Ishikawa (cell line): ENCODE measurements around the gene ZNF431.

Experiments
- CEBPB ChIP-seq: IDR thresholded peaks from 2 replicates; pipeline ENCODE4 v1.6.1; 2012
- CREB1 ChIP-seq: IDR thresholded peaks from 2 replicates; pipeline ENCODE4 v1.6.1; 2012; ENCODE audit warnings: low read depth
- EGR1 ChIP-seq: IDR thresholded peaks from 2 replicates; pipeline ENCODE4 v1.6.1; 2012
- EP300 ChIP-seq: IDR thresholded peaks from 2 replicates; pipeline ENCODE4 v1.6.1; 2012; ENCODE audit warnings: borderline replicate concordance
- FOXM1 ChIP-seq: IDR thresholded peaks from 2 replicates; pipeline ENCODE4 v1.6.1; 2012; ENCODE audit warnings: low read depth, borderline replicate concordance
- MAX ChIP-seq: IDR thresholded peaks from 2 replicates; pipeline ENCODE4 v1.6.1; 2012
- NFIC ChIP-seq: IDR thresholded peaks from 2 replicates; pipeline ENCODE4 v1.6.1; 2012
- RAD21 ChIP-seq: IDR thresholded peaks from 2 replicates; pipeline ENCODE4 v1.6.1; 2012; ENCODE audit warnings: low read depth
- REST ChIP-seq: IDR thresholded peaks from 2 replicates; pipeline ENCODE4 v1.6.1; 2012; ENCODE audit warnings: low read depth, mild to moderate bottlenecking
- TAF1 ChIP-seq: IDR thresholded peaks from 2 replicates; pipeline ENCODE4 v1.6.1; 2012; ENCODE audit warnings: low read depth, mild to moderate bottlenecking
- TCF12 ChIP-seq: IDR thresholded peaks from 2 replicates; pipeline ENCODE4 v1.6.1; 2012; ENCODE audit warnings: low read depth
- TEAD4 ChIP-seq: IDR thresholded peaks from 2 replicates; pipeline ENCODE4 v1.6.1; 2012
- USF1 ChIP-seq: IDR thresholded peaks from 2 replicates; pipeline ENCODE4 v1.6.1; 2012
- YY1 ChIP-seq: IDR thresholded peaks from 2 replicates; pipeline ENCODE4 v1.6.1; 2012; ENCODE audit warnings: low read depth
- ZBTB7A ChIP-seq: IDR thresholded peaks from 2 replicates; pipeline ENCODE4 v1.6.1; 2012; ENCODE audit warnings: low read depth

Gene ZNF431

GRCh38 chr19:21151460-21151859 lies 9.6 kb downstream of the ZNF431 start:
- no peak for TF ChIP-seq TCF12
- no peak for TF ChIP-seq MAX
- TF ChIP-seq RAD21 = no peak
- no peak for TF ChIP-seq ZBTB7A
- no peak for TF ChIP-seq NFIC
- no peak for TF ChIP-seq TEAD4
- no peak for TF ChIP-seq FOXM1
- TF ChIP-seq EGR1 = no peak
- no peak for TF ChIP-seq YY1
- no peak for TF ChIP-seq USF1
- TF ChIP-seq EP300 = no peak
- no peak for TF ChIP-seq CEBPB
- no peak for TF ChIP-seq REST

- TF ChIP-seq EGR1 (no peak), TCF12 (no peak), ZBTB7A (no peak), RAD21 (no peak), NFIC (no peak), USF1 (no peak), TAF1 (no peak)
Measured at GRCh38 chr19:21158523-21159135, 16.8 kb downstream of the ZNF431 start.

- no peak for TF ChIP-seq TAF1
- no peak for TF ChIP-seq FOXM1
- TF ChIP-seq CEBPB = no peak
- TF ChIP-seq RAD21 = no peak
- TF ChIP-seq NFIC = no peak
- no peak for TF ChIP-seq MAX
Measured at GRCh38 chr19:21164541-21164940, 22.7 kb downstream of the ZNF431 start.

- TF ChIP-seq REST (no peak), TAF1 (no peak), USF1 (no peak), EGR1 (no peak), CEBPB (no peak), CREB1 (no peak), RAD21 (no peak), EP300 (no peak), ZBTB7A (no peak), TEAD4 (no peak), YY1 (no peak), FOXM1 (no peak), TCF12 (no peak), NFIC (no peak), MAX (no peak)
Measured at GRCh38 chr19:21166436-21166835, 24.6 kb downstream of the ZNF431 start.

GRCh38 chr19:21197590-21198295 lies 55.9 kb downstream of the ZNF431 start:
- TF ChIP-seq MAX = no peak
- no peak for TF ChIP-seq EP300
- no peak for TF ChIP-seq REST
- TF ChIP-seq USF1 = no peak
- no peak for TF ChIP-seq EGR1
- no peak for TF ChIP-seq CEBPB
- TF ChIP-seq CREB1 = no peak
- no peak for TF ChIP-seq TCF12
- no peak for TF ChIP-seq FOXM1
